ENCODE measurements around the gene EFHC2.

Gene EFHC2

GRCh38 chrX:44314259-44314734 is 29.2 kb downstream of the EFHC2 start:
- no peak for ATAC-seq
- TF ChIP-seq ESRRG (CRISPR knock-in tag; IDR thresholded peaks at IDR 0.05) (no peak), PATZ1 (CRISPR knock-in tag; IDR thresholded peaks at IDR 0.05; ENCODE audit: borderline replicate concordance) (no peak), GLIS3 (CRISPR knock-in tag; IDR thresholded peaks at IDR 0.05) (no peak), CSDC2 (CRISPR knock-in tag; IDR thresholded peaks at IDR 0.05) (no peak), CSRNP3 (CRISPR knock-in tag; IDR thresholded peaks at IDR 0.05) (no peak), BACH2 (CRISPR knock-in tag; IDR thresholded peaks at IDR 0.05; ENCODE audit: borderline replicate concordance) (no peak), ZNF70 (CRISPR knock-in tag; IDR thresholded peaks at IDR 0.05) (no peak), ZFP30 (CRISPR knock-in tag; IDR thresholded peaks at IDR 0.05) (no peak), PPARA (CRISPR knock-in tag; IDR thresholded peaks at IDR 0.05; ENCODE audit: borderline replicate concordance) (no peak), ZNF8 (CRISPR knock-in tag; IDR thresholded peaks at IDR 0.05) (no peak), ZNF565 (CRISPR knock-in tag; conservative IDR thresholded peaks at IDR 0.05; ENCODE audit: low read depth) (no peak), TOX (CRISPR knock-in tag; IDR thresholded peaks at IDR 0.05; ENCODE audit: borderline replicate concordance) (no peak), SNAI2 (CRISPR knock-in tag; IDR thresholded peaks at IDR 0.05) (no peak), OSR1 (CRISPR knock-in tag; IDR thresholded peaks at IDR 0.05) (no peak), TSHZ2 (CRISPR knock-in tag; IDR thresholded peaks at IDR 0.05) (no peak), ZFP3 (CRISPR knock-in tag; IDR thresholded peaks at IDR 0.05) (no peak), ISL1 (CRISPR knock-in tag; IDR thresholded peaks at IDR 0.05) (no peak), RARB (CRISPR knock-in tag; IDR thresholded peaks at IDR 0.05) (no peak)

- no peak for ATAC-seq
- TF ChIP-seq ZNF565 (CRISPR knock-in tag; conservative IDR thresholded peaks at IDR 0.05; ENCODE audit: low read depth) (no peak), POU6F1 (CRISPR knock-in tag; IDR thresholded peaks at IDR 0.05; ENCODE audit: borderline replicate concordance, low read depth) (no peak), CSRNP3 (CRISPR knock-in tag; IDR thresholded peaks at IDR 0.05) (no peak), SNAI2 (CRISPR knock-in tag; IDR thresholded peaks at IDR 0.05) (no peak), TSHZ2 (CRISPR knock-in tag; IDR thresholded peaks at IDR 0.05) (no peak), TOX (CRISPR knock-in tag; IDR thresholded peaks at IDR 0.05; ENCODE audit: borderline replicate concordance) (no peak), PATZ1 (CRISPR knock-in tag; IDR thresholded peaks at IDR 0.05; ENCODE audit: borderline replicate concordance) (no peak), ZFP30 (CRISPR knock-in tag; IDR thresholded peaks at IDR 0.05) (no peak), ZNF70 (CRISPR knock-in tag; IDR thresholded peaks at IDR 0.05) (no peak)
Measured at GRCh38 chrX:44312421-44312820, 31.1 kb downstream of the EFHC2 start.
